Measurements from ENCODE around the gene DGKG.

DGKG gene

GRCh38 chr3:186246941-186247340 lies 115.1 kb downstream of the DGKG start:
- POLR2A ChIA-PET: no interaction called here

GRCh38 chr3:186244016-186244415 lies 118.0 kb downstream of the DGKG start:
- POLR2A ChIA-PET: no interaction called here
- CTCF ChIA-PET: no interaction called here
- TF ChIP-seq FOXM1 (IDR thresholded peaks at IDR 0.05; ENCODE audit: borderline replicate concordance) (no peak), LEF1 (IDR thresholded peaks at IDR 0.05; ENCODE audit: borderline replicate concordance) (no peak), ELF4 (IDR thresholded peaks at IDR 0.05) (no peak), NFRKB (IDR thresholded peaks at IDR 0.05) (no peak), L3MBTL2 (conservative IDR thresholded peaks at IDR 0.05) (no peak), FOXK2 (IDR thresholded peaks at IDR 0.05) (no peak), SP1 (IDR thresholded peaks at IDR 0.05) (no peak), ZNF384 (IDR thresholded peaks at IDR 0.05) (no peak), TARDBP (IDR thresholded peaks at IDR 0.05) (no peak), CTBP1 (IDR thresholded peaks at IDR 0.05; ENCODE audit: borderline replicate concordance) (no peak)
- no peak for DNase-seq (ENCODE audit: extremely low spot score)

More at GRCh38 chr3:186246941-186247340, 115.1 kb downstream of the DGKG start:
- TF ChIP-seq FOXM1 (IDR thresholded peaks at IDR 0.05; ENCODE audit: borderline replicate concordance): no peak
- CTCF ChIA-PET: no interaction called here
- no peak for DNase-seq (ENCODE audit: extremely low spot score)

- TF ChIP-seq BHLHE40 (IDR thresholded peaks at IDR 0.05; ENCODE audit: borderline replicate concordance): no peak
- TF ChIP-seq L3MBTL2 (conservative IDR thresholded peaks at IDR 0.05): no peak
- TF ChIP-seq HDGF (IDR thresholded peaks at IDR 0.05; ENCODE audit: borderline replicate concordance): no peak
- TF ChIP-seq TARDBP (IDR thresholded peaks at IDR 0.05): no peak
- ChIA-PET CTCF (interaction anchor here (0.7 to 1.1 kb wide), 3 partner anchors 29 to 242 kb away, joined by 3 read pairs; no protein-coding TSS in a partner anchor), POLR2A (no interaction called here)
- DNase-seq (ENCODE audit: extremely low spot score): peak; percentile 43
Measured at GRCh38 chr3:186241910-186242821, 119.9 kb downstream of the DGKG start.

GRCh38 chr3:186239321-186239720 lies 122.7 kb downstream of the DGKG start:
- POLR2A ChIA-PET: no interaction called here
- CTCF ChIA-PET: no interaction called here
- DNase-seq (ENCODE audit: extremely low spot score): no peak
- TF ChIP-seq FOXA1 (IDR thresholded peaks at IDR 0.05) (no peak), SP1 (IDR thresholded peaks at IDR 0.05) (no peak), L3MBTL2 (conservative IDR thresholded peaks at IDR 0.05) (no peak), TARDBP (IDR thresholded peaks at IDR 0.05) (no peak), SUZ12 (IDR thresholded peaks at IDR 0.05) (no peak), FOXM1 (IDR thresholded peaks at IDR 0.05; ENCODE audit: borderline replicate concordance) (no peak), HDGF (IDR thresholded peaks at IDR 0.05; ENCODE audit: borderline replicate concordance) (no peak)

GRCh38 chr3:186237915-186238314 lies 124.1 kb downstream of the DGKG start:
- POLR2A ChIA-PET: no interaction called here
- TF ChIP-seq L3MBTL2 (conservative IDR thresholded peaks at IDR 0.05) (no peak), SUZ12 (IDR thresholded peaks at IDR 0.05) (no peak), ARNT (IDR thresholded peaks at IDR 0.05) (no peak), ELF4 (IDR thresholded peaks at IDR 0.05) (no peak)
- DNase-seq (ENCODE audit: extremely low spot score): no peak
- CTCF ChIA-PET: interaction anchor here (1.1 kb wide), 1 partner anchor 21 kb away, joined by 3 read pairs; no protein-coding TSS in a partner anchor

GRCh38 chr3:186236357-186237020 lies 125.5 kb downstream of the DGKG start:
- TF ChIP-seq FOXK2 (IDR thresholded peaks at IDR 0.05) (no peak), ZNF384 (IDR thresholded peaks at IDR 0.05) (no peak), LEF1 (IDR thresholded peaks at IDR 0.05; ENCODE audit: borderline replicate concordance) (no peak), FOXM1 (IDR thresholded peaks at IDR 0.05; ENCODE audit: borderline replicate concordance) (no peak)
- POLR2A ChIA-PET: no interaction called here
- CTCF ChIA-PET: no interaction called here
- no peak for DNase-seq (ENCODE audit: extremely low spot score)

- DNase-seq (ENCODE audit: extremely low spot score): no peak
- no peak for TF ChIP-seq FOXM1 (IDR thresholded peaks at IDR 0.05; ENCODE audit: borderline replicate concordance)
- TF ChIP-seq LEF1 (IDR thresholded peaks at IDR 0.05; ENCODE audit: borderline replicate concordance): no peak
- TF ChIP-seq L3MBTL2 (conservative IDR thresholded peaks at IDR 0.05): no peak
- no peak for TF ChIP-seq NFRKB (IDR thresholded peaks at IDR 0.05)
- TF ChIP-seq ZNF384 (IDR thresholded peaks at IDR 0.05): no peak
- TF ChIP-seq BHLHE40 (IDR thresholded peaks at IDR 0.05; ENCODE audit: borderline replicate concordance): no peak
- no peak for TF ChIP-seq PKNOX1 (IDR thresholded peaks at IDR 0.05)
- no peak for TF ChIP-seq FOXA1 (IDR thresholded peaks at IDR 0.05)
- TF ChIP-seq HDGF (IDR thresholded peaks at IDR 0.05; ENCODE audit: borderline replicate concordance): no peak
- TF ChIP-seq SP1 (IDR thresholded peaks at IDR 0.05): no peak
- TF ChIP-seq TARDBP (IDR thresholded peaks at IDR 0.05): no peak
- no peak for TF ChIP-seq ELF4 (IDR thresholded peaks at IDR 0.05)
- TF ChIP-seq SUZ12 (IDR thresholded peaks at IDR 0.05): no peak
- TF ChIP-seq ARNT (IDR thresholded peaks at IDR 0.05): no peak
- no peak for TF ChIP-seq FOXK2 (IDR thresholded peaks at IDR 0.05)
- TF ChIP-seq CTBP1 (IDR thresholded peaks at IDR 0.05; ENCODE audit: borderline replicate concordance): no peak
- POLR2A ChIA-PET: no interaction called here
- CTCF ChIA-PET: no interaction called here
Measured at GRCh38 chr3:186235554-186235953, 126.5 kb downstream of the DGKG start.

- TF ChIP-seq ARNT (IDR thresholded peaks at IDR 0.05): no peak
- no peak for TF ChIP-seq ZNF384 (IDR thresholded peaks at IDR 0.05)
- TF ChIP-seq CTBP1 (IDR thresholded peaks at IDR 0.05; ENCODE audit: borderline replicate concordance): no peak
- no peak for TF ChIP-seq L3MBTL2 (conservative IDR thresholded peaks at IDR 0.05)
- TF ChIP-seq FOXM1 (IDR thresholded peaks at IDR 0.05; ENCODE audit: borderline replicate concordance): no peak
- no peak for TF ChIP-seq LEF1 (IDR thresholded peaks at IDR 0.05; ENCODE audit: borderline replicate concordance)
- TF ChIP-seq SP1 (IDR thresholded peaks at IDR 0.05): no peak
- no peak for TF ChIP-seq FOXK2 (IDR thresholded peaks at IDR 0.05)
- no peak for TF ChIP-seq TARDBP (IDR thresholded peaks at IDR 0.05)
- no peak for TF ChIP-seq NFRKB (IDR thresholded peaks at IDR 0.05)
- TF ChIP-seq SUZ12 (IDR thresholded peaks at IDR 0.05): no peak
- TF ChIP-seq PKNOX1 (IDR thresholded peaks at IDR 0.05): no peak
- TF ChIP-seq ELF4 (IDR thresholded peaks at IDR 0.05): no peak
- no peak for TF ChIP-seq BHLHE40 (IDR thresholded peaks at IDR 0.05; ENCODE audit: borderline replicate concordance)
- TF ChIP-seq HDGF (IDR thresholded peaks at IDR 0.05; ENCODE audit: borderline replicate concordance): no peak
- no peak for TF ChIP-seq FOXA1 (IDR thresholded peaks at IDR 0.05)
- POLR2A ChIA-PET: no interaction called here
- CTCF ChIA-PET: no interaction called here
- DNase-seq (ENCODE audit: extremely low spot score): no peak
Measured at GRCh38 chr3:186234152-186234551, 127.9 kb downstream of the DGKG start.
